ENCODE data around the gene RALGDS. TPM values are rescaled to one million over a fixed set of nuclear protein-coding genes. Genes with fewer than 3 reads are reported as not detected.

RALGDS gene
- polyA plus RNA-seq, 1 donor (not counting 4 experiments of a cell fraction or from before 2014, with no cell fraction given), result 22.6 TPM

DNA sequence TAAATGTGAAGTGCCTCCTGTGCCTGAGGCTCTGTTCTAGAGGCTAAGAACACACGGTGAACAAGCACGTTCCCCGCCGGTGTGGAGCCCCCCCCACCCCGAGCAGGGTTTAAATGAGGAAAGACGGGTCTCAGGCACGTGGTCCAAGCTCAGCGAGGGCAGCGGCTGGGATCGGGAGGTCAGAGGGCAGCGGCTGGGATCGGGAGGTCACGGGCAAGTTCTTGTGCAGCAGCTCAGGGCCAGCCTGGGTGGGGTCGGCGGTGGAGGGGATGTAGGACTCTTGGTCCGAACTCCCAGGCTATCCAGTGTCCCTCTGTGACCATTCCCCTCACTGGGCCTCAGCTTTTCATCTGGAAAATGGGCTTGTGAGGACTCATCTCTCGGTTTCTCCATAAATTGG, 45.4 kb upstream of the RALGDS start:
- H3K27ac ChIP-seq (ENCODE audit: control insufficient read depth, insufficient read depth, low read length), result no peak overlapping the region
- no peaks in the 10 kb centered on the region for H3K4me1 ChIP-seq (ENCODE audit: control insufficient read depth, extremely low read depth, insufficient read depth, low read length)
- H3K9ac ChIP-seq (ENCODE audit: control insufficient read depth, extremely low read depth, insufficient read depth, low read length), result no peak overlapping the region
- H3K4me3 ChIP-seq (ENCODE audit: control insufficient read depth in 2 of 3, extremely low read depth in 1 of 3, insufficient read depth in 2 of 3, low read depth in 1 of 3, low read length in 3 of 3), result no peak overlapping the region
- H3K9me3 ChIP-seq (ENCODE audit: control insufficient read depth, low read depth, low read length), result no peaks in the 10 kb centered on the region
- no peaks in the 10 kb centered on the region for H3K36me3 ChIP-seq (ENCODE audit: control insufficient read depth in 2 of 2, extremely low read depth in 1 of 2, insufficient read depth in 2 of 2, low read length in 2 of 2)
- H3K4me2 ChIP-seq (ENCODE audit: control insufficient read depth, extremely low read depth, insufficient read depth, low read depth, low read length), result no peak overlapping the region
- no peak for DNase-seq (ENCODE audit: low read depth, low spot score)
- FAIRE-seq, result no peak
- dilution Hi-C loops (cut with MboI; ENCODE audit: extremely low pct_ligation_motif_present, low sequenced_read_pairs), result no loop called here
- H4K20me1 ChIP-seq (ENCODE audit: control insufficient read depth, extremely low read depth, insufficient read depth, low read length), result no peaks in the 10 kb centered on the region
- no peak overlapping the region for H2AFZ ChIP-seq (ENCODE audit: control insufficient read depth, low read length)
- no peaks in the 10 kb centered on the region for H3K9me1 ChIP-seq (ENCODE audit: control insufficient read depth, extremely low read depth, insufficient read depth, low read length)
- H3K79me2 ChIP-seq (ENCODE audit: control insufficient read depth, insufficient read depth, low read length), result no peaks in the 10 kb centered on the region
- peaks cover 24% of the 10 kb centered on the region for H3K27me3 ChIP-seq (ENCODE audit: control insufficient read depth, extremely low read depth, insufficient read depth, low read length)
- TF ChIP-seq EZH2 (IDR thresholded peaks at IDR 0.05; ENCODE audit: low read length), result no peak
- no peak for TF ChIP-seq CTCF (optimal IDR thresholded peaks at IDR 0.05 in 1 of 3, IDR thresholded peaks at IDR 0.05 in 1 of 3, conservative IDR thresholded peaks at IDR 0.05 in 1 of 3; ENCODE audit: extremely low read depth in 1 of 3, insufficient read depth in 2 of 3, low read length in 3 of 3)

- H3K9me3 ChIP-seq (ENCODE audit: control insufficient read depth, low read depth, low read length), result no peaks in the 10 kb centered on the region
- DNase-seq (ENCODE audit: low read depth, low spot score) (no peak), FAIRE-seq (no peak)
- no peak overlapping the region for H3K4me3 ChIP-seq (ENCODE audit: control insufficient read depth in 2 of 3, extremely low read depth in 1 of 3, insufficient read depth in 2 of 3, low read depth in 1 of 3, low read length in 3 of 3)
- H3K4me1 ChIP-seq (ENCODE audit: control insufficient read depth, extremely low read depth, insufficient read depth, low read length), result no peaks in the 10 kb centered on the region
- H4K20me1 ChIP-seq (ENCODE audit: control insufficient read depth, extremely low read depth, insufficient read depth, low read length), result no peaks in the 10 kb centered on the region
- no peak overlapping the region for H3K4me2 ChIP-seq (ENCODE audit: control insufficient read depth, extremely low read depth, insufficient read depth, low read depth, low read length)
- H2AFZ ChIP-seq (ENCODE audit: control insufficient read depth, low read length), result no peak overlapping the region
- no peaks in the 10 kb centered on the region for H3K9me1 ChIP-seq (ENCODE audit: control insufficient read depth, extremely low read depth, insufficient read depth, low read length)
- no peaks in the 10 kb centered on the region for H3K79me2 ChIP-seq (ENCODE audit: control insufficient read depth, insufficient read depth, low read length)
- dilution Hi-C loops (cut with MboI; ENCODE audit: extremely low pct_ligation_motif_present, low sequenced_read_pairs), result no loop called here
- H3K27me3 ChIP-seq (ENCODE audit: control insufficient read depth, extremely low read depth, insufficient read depth, low read length), result peaks cover 24% of the 10 kb centered on the region
- TF ChIP-seq EZH2 (IDR thresholded peaks at IDR 0.05; ENCODE audit: low read length) (no peak), CTCF (optimal IDR thresholded peaks at IDR 0.05 in 1 of 3, IDR thresholded peaks at IDR 0.05 in 1 of 3, conservative IDR thresholded peaks at IDR 0.05 in 1 of 3; ENCODE audit: extremely low read depth in 1 of 3, insufficient read depth in 2 of 3, low read length in 3 of 3) (no peak)
- no peak overlapping the region for H3K9ac ChIP-seq (ENCODE audit: control insufficient read depth, extremely low read depth, insufficient read depth, low read length)
- H3K36me3 ChIP-seq (ENCODE audit: control insufficient read depth in 2 of 2, extremely low read depth in 1 of 2, insufficient read depth in 2 of 2, low read length in 2 of 2), result no peaks in the 10 kb centered on the region
- H3K27ac ChIP-seq (ENCODE audit: control insufficient read depth, insufficient read depth, low read length), result no peak overlapping the region
Observed at GRCh38 chr9:133165452-133165730, 44.4 kb upstream of the RALGDS start.
